ENCODE data around the gene PLCG2.
"Not testable (repeated sequence)": the region's sequence is repeated elsewhere in the genome, so short reads cannot be mapped to it uniquely, and the experiment has no call there.

The PLCG2 gene

GRCh38 chr16:81921085-81921814, 142.2 kb downstream of the PLCG2 start:
- DNase-seq = no peak

- DNase-seq = no peak
Observed at GRCh38 chr16:81921843-81922584, 142.9 kb downstream of the PLCG2 start.

DNA sequence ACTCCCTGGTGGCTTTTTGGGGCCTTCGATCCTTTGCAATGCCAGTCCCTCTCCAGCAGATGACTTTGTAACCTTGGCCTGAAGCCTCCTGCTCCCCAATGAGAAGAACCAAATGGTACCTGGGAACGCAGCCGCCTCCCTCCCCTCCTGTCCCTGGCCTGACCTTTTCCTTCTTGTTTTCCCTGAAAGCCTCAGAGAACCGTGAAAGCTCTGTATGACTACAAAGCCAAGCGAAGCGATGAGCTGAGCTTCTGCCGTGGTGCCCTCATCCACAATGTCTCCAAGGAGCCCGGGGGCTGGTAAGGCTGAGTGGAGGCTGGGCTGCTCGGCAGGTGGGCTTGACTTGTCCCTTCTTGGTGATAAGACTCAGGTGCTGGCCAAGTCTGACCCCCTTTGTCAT, 144.2 kb downstream of the PLCG2 start:
- no peak for DNase-seq

DNA sequence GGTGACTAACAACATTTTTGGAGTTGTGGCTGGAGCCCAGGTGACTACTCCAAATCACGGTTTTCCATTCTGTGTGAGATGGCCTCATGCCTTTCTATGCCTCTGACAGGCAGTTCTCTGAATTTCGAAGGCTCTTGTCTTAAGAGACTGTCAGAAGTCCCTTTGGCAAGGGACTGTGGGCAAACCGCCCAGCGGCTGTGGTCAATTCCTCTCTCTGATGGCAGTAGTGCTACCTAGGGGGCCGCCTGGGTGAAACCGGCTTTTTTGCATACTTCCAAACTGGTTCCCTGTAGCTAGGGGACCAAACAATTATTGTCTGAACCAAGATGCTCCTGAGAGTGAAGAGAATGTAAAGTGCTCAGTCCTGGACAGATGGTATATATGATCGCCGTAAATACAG, 145.9 kb downstream of the PLCG2 start:
- DNase-seq = no peak

- no peak for DNase-seq
Observed at GRCh38 chr16:81926036-81926435, 146.9 kb downstream of the PLCG2 start.

GRCh38 chr16:81927561-81928185, 148.6 kb downstream of the PLCG2 start:
- DNase-seq = no peak

DNA sequence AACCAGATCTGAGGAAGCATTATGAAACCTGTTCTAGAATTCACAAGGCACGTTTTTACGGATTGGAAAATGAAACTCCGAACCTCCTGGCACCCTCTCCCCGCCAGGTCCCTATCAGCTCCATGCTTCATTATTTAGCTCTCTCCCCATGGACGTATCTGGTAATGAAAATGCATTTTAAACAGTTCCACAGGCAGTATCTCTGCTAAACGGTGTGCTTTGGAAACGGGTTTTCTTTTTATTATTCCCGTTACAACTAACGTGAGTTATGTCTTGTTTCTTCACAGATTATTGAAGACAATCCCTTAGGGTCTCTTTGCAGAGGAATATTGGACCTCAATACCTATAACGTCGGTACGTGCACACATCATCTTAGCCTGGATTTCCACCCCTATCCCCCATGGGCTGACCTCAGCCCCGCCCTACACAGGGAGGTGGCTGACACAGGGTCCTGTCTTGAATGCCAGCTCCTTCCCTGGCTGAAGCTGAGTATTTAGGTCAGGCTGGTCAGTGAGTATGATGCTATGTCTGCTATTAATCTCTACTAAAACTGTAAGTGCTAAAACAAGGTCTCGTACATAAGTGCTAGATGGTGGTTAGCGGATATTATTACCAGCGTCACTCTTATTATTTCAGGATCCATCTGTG, 149.3 kb downstream of the PLCG2 start:
- DNase-seq = no peak

GRCh38 chr16:81928975-81929374, 149.9 kb downstream of the PLCG2 start:
- DNase-seq = no peak

GRCh38 chr16:81929841-81930240, 150.8 kb downstream of the PLCG2 start:
- DNase-seq = no peak

DNA sequence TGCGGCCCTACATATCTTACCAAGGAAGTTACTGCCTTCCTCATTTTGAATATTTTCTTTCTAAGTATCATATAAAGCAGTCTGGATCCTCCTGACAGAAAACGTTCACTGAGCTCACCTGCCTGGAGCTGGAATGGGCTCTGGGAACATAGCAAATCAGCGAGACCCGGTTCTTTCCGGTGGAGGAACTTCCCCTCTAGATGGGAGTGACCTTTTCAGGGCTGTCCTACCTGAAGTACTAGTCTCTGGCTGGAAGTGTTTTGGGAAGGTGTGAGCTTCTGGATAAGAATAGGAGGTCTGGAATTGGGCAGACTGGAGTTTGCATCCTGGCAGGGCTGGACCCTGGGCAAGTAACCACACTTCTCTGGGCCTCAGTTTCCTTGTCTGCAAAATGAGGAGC, 152.8 kb downstream of the PLCG2 start:
- DNase-seq = no peak

DNA sequence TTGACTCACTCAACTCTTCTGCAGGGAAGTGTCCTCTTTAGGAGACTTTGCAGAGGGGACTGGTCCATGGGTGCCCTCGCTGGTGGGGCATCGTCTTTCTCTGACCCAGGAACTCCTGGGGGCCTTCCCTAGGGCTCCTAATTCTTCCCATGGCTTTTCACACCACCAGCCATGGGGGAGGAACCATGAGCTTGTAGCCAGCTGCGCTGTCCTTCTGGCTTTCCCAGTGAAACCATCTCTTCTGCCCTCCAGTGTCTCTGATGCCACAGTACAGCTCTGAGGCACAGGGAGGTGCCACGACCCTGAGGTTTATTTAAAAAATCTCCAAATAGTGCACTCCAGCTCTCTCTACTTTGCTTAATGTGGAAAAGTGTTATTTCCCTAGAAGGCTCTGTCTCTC, 153.6 kb downstream of the PLCG2 start:
- no peak for DNase-seq

DNA sequence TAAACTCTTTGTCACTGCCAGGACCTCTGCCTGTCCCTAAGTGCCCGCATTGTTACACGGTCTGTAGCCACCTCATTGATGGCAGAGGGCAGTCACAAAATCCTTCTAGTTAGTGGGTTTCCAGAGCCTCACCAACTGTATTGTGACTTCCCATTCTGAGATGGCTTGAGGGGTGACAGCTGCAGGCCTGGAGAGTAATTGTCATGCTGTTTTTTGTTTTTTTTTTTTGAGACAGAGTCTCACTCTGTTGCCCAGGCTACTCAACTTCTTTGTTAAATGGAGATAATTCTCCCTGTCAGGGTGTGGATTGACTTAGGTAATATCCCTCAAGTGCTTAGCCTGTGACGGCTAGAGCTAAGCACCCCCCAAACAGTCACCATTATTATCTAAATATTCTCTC, 154.3 kb downstream of the PLCG2 start:
- no peak for DNase-seq

GRCh38 chr16:81934711-81935110, 155.6 kb downstream of the PLCG2 start:
- not testable (repeated sequence) for DNase-seq

- DNase-seq = no peak
Observed at GRCh38 chr16:81936209-81937000, 157.3 kb downstream of the PLCG2 start.

- DNase-seq = no peak
Observed at GRCh38 chr16:81937305-81938038, 158.4 kb downstream of the PLCG2 start.

DNA sequence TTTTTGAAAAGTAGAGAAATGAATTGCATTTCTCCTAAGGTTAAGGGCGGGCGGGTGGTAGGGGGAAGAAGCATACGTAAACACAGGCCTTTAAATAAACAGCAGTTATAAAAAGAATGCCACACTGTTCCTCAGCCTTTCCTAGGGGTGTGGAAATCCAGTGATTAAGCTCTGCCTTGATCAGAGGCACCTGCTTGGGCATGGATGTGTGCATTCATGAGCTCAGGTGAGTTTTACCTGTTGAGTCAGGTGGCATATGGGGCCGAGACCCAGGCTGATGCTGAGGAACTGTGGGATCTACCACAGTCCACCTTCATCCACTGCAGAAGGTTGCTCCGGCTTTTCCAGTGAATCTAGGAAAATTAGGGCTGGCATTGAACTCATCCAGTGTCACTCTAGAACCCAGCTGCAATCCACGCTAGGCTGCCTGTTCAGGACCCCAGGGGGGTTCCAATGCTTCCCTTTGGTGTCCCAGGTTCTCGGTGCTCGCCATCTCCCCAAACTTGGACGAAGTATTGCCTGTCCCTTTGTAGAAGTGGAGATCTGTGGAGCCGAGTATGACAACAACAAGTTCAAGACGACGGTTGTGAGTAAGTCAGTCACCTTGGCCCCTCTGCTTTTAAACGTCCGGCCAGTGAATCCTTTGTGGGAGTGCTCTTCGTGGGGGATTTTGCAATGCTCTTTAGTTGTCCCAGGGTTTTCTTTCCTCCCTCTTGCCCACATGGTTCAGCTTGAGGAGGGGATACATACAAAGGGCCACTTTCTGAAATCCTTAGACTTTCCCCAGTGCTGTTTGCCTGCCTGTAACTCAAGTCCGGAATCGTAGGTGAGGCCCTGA, 159.5 kb downstream of the PLCG2 start:
- no peak for DNase-seq

- DNase-seq = no peak
Observed at GRCh38 chr16:81939164-81940056, 160.3 kb downstream of the PLCG2 start.

GRCh38 chr16:81940781-81941560, 161.9 kb downstream of the PLCG2 start:
- no peak for DNase-seq

DNA sequence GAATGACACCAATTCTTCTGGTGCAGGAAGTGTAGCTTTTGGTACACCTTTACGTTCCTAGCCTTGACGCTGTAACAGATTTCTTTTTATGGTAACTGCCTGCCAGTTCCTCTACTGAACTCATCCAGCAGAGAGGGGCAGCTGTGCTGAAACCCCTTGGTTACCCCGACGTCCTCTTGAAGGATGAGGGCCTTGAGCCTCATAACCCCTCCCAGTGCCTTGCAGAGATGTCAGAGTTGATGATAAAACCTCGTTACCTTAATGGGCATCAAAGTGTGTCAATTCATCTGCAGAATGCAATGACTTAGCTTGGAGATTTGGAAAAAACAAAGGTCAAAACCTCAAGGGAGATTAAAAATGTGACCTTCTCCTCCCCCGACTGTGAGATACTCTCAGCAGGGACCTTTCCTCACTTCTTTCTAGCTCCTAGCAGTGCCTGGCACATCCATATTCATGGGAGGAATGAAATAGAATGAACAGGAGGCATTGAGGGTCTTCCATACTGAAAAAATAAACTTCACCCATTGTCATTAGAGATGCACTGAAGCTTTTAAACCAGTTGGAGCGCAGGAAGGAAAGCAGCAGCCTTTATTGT, 163.0 kb downstream of the PLCG2 start:
- DNase-seq = no peak

Measured in CD4-positive, alpha-beta T cell treated with Interleukin-15 for 1 hour (primary cell).